ENCODE results near the gene ATIC.

ATIC gene

DNA sequence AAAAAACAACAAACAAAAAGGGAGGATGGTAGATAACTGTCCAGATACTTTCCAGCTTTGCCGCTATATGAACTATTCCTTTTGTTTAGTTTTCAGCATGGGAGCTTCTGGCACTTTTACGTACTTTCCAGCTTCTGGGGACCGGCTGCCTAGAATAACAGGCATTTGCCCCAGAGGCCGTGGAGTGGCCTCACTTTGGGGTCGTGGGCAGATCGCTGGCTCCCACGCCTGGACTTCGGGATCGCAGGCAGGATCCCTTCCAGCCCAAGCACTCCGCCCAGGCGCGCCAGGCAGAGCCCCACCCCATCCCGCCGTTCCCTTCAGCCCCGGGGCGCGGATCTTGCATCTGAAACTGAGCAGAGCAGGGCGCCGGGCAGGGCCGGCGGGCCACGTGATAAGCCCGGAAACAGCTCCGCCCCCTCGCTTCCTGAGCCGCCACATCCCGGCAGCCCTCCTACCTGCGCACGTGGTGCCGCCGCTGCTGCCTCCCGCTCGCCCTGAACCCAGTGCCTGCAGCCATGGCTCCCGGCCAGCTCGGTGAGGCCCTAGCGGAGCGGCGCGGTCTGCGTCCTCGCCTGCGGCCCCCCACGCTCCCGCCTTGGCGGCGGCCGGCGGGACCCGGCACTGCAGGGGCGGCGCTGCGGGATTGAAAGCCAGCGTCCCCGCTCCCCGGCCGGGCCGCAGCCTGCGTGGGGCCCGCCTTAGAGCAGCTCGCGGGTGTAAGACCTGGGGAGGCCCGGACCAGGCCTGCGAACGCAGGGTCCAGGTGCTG lies at the start of gene ATIC:
Gene ATIC, plus strand, starts transcription at position 435 of the 772 bp plus-strand sequence. Its CDS starts 84 bp downstream, at position 519.
- peak; percentile 96 for DNase-seq

DNA sequence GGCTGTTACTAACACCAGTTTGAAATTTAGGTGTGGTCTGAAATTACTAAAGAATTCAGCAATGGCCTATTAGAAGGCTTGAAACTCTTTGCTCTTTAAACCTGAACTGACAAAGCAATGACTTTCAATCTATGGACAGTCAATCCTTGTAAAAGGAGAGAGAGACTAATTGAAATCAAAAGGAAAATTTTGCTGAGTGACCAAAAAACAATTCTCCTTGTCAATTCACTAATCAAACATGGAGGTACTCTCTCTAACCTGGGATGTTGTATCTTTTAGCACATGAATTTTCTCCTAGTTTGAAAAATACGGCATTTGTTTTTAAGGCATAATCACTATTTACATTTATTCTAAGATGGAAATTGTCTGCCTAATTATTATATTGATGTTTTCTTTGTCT lies 49.6 kb upstream of the ATIC start:
- DNase-seq: no peak

DNA sequence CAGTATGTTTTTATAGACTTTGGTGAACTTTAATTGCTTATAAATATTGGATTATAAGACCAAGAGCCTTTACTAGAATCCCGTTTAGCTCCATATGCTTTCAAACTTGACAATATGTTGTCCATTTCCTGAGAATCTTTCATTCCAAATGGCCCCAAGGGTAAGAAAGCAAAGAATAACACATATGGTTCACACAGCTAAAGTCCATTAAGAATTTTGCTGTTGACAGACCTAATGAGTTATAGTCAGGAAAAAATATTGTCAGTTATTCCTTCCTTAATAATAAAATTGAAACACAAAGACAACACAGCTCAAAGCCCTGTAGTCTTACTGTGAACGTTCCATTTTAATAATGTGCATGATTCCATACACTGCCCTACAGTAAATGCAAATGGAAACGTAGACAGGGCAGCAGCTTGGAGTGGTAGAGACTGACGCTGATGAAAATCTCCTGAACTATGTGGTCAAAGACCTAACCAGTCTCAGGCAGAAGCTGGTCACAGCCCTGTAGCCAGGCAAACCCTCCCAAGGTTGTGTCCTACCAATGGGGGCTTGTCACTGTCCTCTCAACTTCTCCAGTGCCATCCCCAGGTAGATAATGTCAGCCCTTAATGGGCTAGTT lies 49.0 kb upstream of the ATIC start:
- DNase-seq: no peak

DNA sequence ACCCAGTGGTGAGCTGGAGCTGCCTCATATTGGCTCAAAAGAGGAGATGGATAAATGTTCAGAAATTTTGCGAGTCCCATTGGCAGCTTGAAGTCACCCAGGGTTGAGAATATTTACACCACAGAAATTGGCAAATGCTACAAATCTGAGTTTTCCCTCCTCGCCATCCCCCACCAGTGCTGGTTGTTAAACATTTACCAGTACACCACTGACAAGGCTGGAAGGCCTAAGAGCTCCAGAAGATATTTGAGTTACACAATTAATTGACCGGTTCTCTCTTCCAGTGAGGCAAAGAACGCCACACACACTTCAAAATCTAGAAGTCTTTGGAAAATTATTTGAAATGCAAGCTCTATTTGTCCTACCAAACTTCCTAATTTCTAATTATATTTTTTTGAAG lies 47.5 kb upstream of the ATIC start:
- no peak for DNase-seq

DNA sequence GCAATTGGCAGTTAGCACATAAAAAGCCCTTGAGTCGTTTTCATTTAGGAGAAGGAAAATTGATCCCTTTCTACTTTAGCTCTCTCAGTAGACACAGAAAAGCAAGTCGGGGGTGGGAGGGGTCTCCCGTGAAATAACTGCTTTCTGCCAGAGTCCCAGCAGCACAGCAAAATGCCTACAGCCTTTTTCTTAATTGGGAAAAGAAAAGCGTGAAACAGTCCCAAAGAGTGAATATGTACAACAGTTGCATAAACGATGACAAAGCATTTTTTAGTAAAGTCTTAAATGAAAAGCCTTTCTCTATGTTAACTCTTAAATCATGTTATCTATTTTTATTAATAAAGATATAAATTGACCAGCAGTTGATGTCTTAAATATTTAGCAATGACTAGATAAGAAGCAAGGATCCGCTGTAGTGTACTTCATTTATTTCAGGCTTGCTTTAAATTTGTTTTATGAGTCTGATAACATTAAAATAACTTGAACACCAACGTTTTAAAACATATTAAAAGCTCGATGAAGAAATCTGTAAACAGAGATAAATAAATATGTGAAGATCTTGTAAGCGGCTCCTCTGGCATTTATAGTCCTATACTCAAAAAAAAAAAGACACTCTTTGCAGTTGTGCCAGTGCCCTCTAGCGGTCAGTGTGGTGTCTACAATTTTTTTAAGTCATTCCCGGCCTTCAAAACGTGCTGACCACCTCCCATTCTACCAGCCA lies 42.3 kb upstream of the ATIC start:
- DNase-seq: peak; percentile 79

DNA sequence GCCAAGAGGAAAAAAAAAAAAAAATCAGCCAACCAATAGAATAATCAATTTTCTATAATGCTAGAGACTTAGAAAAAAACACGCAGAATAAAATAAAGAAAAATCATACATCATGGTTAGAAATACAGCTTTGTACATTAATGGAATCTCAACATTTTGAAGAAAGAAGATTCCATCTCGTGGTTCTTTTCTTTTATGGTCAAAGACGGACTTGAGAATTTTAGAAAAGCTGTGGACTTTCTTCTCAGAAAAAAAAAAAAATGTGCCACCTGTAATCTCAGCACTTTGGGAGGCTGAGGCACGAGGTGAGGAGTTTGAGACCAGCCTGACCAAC lies 41.8 kb upstream of the ATIC start:
- no peak for DNase-seq

DNA sequence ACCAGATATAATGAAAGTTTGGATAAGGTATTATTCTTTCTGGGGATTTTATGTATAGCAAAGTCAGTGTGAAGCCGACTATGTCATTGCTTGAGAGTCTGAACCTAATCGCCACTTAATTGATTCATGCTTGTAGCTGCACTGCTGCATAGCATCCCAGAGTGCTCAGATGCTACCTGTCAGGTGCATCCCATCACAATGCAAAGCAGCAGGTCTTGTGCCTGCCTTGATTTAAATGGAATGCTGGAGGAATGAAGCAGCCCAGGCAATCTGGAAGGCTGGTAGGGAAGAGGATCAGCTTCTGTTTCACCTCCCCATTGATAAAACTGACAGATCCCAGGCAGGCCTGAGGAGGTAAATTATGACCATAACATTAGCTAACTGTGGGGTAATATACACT lies 40.4 kb upstream of the ATIC start:
- DNase-seq: no peak

DNA sequence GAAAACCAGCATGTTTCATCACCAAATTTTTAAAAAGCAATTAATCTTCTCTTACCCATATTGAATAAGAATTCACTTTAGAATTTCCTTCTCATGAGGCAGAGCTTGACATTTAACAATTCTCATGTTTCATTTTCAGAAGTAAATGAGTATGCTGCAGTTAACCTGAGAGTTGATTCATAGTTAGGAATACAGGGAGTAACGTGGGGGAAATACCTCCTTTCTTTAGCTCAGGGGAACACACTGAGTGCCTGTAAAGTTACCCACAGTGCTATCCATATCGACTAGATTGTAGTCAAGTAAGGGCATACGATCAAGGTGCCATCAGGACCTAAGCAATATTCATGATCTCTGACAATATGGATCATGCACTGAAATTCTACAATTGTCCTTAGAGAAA lies 38.9 kb upstream of the ATIC start:
- DNase-seq: no peak

DNA sequence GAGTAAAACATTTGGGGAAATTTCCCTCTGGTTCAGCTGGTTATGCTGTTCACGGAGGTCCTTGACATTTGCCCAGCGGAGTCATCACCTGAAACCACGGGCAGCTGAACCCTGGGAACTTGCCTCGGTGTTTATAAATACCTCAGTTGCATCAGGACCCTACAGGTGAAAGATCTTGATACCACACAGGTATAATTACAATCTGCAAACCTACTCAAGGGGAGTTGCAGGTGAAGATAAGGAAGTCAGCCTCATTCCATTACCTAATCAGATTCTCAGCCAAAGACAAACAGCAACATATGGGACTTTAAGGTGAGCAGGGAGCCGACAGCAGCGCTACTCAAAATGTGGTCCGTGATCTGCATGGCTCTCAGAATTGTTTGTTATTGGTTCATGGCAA lies 37.0 kb upstream of the ATIC start:
- DNase-seq: no peak

DNA sequence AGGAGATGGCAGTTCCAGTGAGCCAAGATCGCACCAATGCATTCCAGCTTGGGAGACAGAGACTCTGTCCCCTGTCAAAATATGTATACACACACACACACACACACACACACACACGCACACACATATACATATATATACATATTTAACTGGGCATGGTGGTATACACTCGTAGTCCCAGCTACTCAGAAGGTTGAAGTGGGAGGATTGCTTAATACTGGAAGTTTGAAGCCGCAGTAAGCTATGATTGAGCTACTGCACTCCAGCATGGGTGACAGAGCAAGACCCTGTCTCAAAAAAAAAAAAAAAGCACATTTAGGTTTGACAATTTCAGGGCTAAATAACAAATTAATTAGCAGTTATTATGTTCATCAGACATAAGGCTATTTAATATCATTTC lies 36.0 kb upstream of the ATIC start:
- DNase-seq: no peak

DNA sequence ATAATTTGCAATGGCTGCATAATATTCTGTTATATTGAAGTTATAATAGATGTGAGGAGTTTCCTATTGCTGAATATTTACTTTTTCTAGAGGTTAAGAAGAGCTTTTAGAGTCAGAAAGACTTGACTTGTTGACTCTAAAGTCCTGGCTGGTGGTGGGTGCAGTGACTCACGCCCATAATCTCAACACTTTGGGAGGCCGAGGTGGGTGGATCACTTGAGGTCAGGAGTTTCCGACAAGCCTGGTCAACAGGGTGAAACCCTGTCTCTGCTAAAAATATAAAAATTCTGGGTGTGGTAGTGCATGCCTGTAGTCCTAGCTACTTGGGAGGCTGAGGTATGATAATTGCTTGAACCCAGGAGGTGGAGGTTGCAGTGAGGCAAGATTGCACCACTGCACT lies 33.9 kb upstream of the ATIC start:
- DNase-seq: no peak

DNA sequence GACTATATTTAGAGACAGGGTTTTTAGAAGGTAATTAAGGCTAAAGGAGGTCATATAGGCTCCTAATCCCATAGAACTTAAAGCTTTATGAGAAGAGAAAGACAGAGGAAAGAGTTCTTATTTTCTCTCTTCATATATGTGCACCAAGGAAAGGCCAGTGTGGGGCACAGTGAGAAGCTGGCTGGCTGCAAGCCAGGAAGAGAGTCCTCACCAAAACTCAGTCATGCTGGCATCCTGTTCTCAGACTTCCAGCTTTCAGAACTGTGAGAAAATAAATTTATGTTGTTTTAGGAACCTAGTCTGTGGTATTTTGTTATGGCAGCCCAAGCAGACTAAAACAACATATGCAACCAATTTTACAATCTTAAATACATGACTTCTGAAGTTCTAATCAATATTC lies 31.5 kb upstream of the ATIC start:
- DNase-seq: no peak

DNA sequence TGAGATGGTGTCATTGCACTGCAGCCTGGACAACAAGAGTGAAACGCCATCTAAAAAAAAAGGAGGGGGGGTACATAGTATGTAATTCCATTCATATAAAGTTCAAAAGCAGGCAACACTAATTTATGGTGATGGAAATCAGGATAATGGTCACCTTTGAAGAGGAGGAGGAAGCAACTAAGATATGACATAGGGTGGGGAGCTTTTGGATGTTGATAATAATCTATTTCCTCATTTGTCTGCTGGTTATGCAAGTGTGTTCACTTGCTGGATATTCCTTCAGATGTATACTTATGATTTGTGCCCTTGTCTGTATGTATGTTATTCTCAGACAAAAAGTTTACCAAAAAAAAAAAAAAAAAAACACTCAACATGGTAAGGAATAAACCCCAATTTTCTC lies 28.6 kb upstream of the ATIC start:
- DNase-seq: no peak

DNA sequence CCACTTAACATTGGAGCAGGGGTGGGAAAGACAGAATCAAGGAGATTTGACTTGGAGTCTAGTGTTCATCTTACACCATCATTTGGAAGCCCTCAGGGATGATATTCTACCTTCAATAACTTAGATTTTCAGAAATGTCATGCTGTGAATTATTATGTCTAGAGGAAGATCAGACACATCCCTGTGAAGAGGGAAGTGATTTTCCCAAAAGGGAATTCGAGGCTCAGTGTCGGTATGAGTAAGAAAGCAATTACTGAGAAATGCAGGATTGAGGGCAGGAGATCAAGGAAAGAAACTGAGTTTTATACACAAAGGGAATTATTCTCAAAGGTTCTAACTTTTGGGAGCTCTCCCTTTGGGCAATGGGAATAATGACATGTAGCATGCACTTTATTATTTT lies 25.6 kb upstream of the ATIC start:
- DNase-seq: no peak

DNA sequence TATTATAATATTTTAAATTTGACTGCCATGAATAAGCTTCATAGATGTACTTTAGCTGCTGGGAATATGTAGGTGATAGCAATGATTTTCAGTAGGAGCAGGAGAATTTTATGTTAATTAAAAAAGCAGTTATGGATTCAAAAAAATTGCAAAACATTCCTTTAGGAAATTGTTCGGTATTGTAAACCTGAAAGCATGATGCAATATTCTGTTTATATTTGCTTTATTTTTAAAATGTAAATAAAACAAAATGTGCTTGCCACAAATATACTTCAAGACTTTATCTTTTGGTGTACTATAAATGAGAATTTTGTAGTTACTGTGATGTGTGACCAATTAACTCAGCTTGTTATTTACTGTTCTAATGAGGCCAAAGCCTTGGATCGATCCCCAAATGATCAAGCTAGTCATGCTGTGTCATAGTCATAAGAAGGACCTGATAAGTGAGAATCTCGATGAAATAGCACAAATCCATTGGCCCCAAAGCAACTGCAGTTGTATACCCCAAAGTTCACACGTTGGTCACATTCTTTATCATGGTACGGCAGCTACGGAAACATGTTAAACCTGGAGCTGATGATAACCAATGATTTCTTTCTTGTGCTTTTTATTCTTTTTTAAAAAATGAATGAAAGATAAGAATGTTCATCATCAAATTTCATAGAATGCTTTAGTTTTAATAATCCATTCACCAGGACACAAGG lies 23.6 kb upstream of the ATIC start:
- no peak for DNase-seq

DNA sequence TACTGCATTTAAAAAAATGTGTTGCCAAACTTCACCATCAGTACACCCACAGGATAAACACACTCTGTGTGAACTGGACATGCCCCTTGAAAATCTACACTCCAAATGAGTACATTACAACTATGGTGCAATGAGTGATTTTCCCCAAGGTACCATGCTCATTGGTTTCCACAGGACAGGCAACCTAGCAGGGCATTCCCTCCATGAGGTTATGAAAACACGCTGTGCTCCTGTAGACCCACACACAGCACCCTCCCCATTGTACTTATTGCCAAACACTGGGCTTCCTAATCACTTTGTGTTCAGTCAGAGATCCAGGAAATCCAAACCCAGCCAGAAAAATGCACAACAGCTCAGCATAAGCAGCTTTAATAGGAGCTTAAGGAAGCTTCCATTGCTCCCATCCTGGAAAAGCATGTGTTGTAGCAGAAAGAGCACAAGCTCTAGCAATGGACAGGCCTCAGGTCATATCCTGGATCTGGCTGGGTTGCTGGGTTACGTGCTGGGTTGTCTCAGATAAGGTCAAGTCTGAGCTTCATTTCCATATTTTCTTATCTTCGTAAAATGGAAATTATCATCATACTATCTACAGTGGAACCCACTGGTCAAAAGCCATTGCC lies 20.8 kb upstream of the ATIC start:
- DNase-seq: no peak

DNA sequence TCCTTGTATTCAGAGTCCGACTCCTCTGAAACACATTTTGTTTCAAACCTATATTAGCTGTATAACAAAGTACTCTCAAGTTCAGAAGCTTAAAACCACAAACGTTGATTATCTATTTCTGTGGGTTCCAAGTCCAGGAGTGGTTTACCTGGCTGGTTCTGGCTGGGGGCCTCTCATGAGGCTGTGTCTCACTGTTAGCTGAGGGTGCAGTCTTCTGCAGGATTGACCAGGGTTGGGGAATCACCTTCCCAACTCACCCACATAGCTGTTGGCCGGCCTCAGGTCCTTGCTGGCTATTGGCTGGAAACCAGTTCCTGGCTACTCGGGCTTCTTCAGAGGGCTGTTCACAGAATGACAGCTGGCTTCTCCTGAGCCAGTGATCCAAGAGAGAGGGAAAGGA lies 18.0 kb upstream of the ATIC start:
- DNase-seq: no peak

DNA sequence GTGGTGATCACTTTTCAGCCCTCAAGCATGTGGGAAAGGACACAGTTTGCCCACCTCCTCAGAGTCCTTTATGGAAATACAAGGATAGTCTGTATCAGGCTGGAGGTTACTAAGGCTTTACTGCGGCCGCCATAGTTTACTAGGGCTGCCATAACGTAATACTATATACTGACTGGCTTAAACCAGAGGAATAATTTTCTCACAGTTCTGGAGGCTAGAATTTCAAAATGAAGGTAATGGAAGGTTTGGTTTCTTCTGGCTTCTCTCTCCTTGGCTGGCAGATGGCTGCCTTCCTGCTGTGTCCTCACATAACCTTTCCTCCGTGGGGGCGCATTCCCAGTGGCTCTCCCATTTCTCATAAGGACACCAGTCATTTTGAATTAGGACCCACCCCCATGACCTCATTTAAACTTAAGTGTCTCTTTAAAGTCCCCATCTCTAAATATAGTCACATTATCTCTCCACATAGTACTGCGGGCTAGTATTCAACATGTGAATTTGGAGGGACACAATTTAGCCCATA lies 12.5 kb upstream of the ATIC start:
- no peak for DNase-seq

DNA sequence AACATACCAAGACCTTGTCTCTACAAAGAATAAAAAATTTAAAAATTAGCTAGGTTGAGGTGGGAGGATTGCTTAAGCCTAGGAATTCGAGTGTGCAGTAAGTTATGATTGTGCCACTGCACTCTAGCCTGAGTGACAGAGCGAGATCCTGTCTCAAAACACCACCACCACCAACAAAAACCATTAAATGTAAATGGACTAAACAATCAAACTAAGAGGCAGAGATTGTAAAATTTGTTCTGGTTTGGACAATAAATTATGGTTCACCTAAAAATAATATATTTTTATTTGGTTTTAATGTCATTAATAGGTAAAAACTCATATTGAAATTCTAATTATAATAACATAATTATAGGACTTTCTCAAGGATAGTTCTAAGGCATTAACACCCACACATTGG lies 9.9 kb upstream of the ATIC start:
- no peak for DNase-seq

DNA sequence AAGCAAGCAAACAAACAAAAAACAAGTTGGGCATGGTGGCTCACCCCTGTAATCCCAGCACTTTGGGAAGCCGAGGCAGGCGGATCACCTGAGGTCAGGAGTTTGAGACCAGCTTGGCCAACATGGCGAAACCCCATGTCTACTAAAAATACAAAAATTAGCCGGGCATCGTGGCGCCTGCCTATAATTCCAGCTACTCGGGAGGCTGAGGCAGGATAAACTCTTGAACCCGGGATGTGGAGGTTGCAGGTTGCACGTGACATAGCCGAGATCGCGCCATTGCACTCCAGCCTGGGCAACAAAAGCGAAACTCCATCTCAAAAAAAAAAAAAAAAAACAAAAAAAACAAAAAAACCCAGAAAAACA lies 617 bp upstream of the ATIC start:
- DNase-seq: peak; percentile 22

DNA sequence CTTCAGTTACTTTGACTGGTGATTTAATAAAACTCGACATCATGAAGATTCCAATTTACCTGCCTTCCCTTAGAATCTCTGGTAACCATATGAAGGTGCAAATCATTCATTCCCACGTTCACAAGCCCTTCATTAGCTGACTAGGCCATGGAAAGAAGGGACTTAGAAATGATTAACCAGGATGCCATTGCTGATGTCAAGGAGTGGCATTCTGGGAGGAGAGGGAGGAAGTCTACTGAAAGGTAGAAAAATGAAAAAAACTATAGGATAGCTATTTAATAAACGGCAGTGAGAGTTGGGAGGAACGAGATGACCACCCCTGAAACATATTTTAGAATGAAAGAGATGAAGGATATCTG lies 1.4 kb downstream of the ATIC start:
- no peak for DNase-seq

DNA sequence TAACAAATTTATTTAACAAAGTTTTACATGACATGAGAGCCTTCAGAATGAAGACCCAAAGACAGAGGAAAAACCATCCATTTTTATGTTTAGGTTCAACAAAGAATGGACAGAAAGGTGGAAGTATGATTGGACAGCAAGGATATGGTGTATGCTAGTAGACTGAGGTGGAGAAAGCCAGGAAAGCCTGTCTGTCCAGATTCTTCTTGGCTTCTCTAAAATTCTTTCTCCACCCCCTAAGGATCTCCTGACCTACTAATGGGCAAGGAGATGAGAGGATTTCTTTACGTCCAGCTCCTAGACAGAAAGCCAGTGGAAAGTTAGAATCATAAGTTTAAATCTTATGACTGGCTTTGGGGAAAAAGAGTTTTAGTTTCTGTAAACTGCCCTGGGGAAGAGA lies 3.0 kb downstream of the ATIC start:
- no peak for DNase-seq

DNA sequence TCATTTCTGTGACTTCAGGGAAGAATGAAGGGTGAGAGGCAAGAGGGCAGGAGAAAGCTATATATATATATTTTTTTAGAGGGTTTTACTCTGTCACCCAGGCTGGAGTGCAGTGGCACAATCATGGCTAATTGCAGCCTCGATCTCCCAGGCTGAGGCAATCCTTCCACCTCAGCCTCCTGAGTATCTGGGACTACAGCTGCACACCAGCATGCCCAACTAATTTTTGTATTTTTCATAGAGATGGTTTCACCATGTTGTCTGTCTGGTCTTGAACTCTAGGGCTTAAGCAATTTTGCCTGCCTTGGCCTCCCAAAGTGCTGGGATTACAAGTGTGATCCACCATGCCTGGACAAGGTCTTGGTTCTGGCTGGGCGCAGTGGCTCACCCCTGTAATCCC lies 3.4 kb downstream of the ATIC start:
- DNase-seq: no peak

Measured in NCI-H345 (cell line).